HG02852 (cell line): ENCODE results near the gene METRNL.

Experiments used
- ATAC-seq: cut with Tn5 transposase; IDR thresholded peaks from one replicate; pipeline ENCODE4 v1.9.1; 2021; ENCODE audit warnings: mild to moderate bottlenecking, moderate library complexity; ENCODE audit not compliant: unreplicated experiment

Gene METRNL

GRCh38 chr17:83089328-83090132, 10.1 kb downstream of the METRNL start:
- ATAC-seq = no peak

- ATAC-seq = no peak
Measured at GRCh38 chr17:83090444-83091256, 11.2 kb downstream of the METRNL start.

GRCh38 chr17:83091257-83092141, 12.1 kb downstream of the METRNL start:
- no peak for ATAC-seq

- ATAC-seq = no peak
Measured at GRCh38 chr17:83092186-83092585, 12.8 kb downstream of the METRNL start.

- no peak for ATAC-seq
Measured at GRCh38 chr17:83092931-83093330, 13.5 kb downstream of the METRNL start.

GRCh38 chr17:83093506-83093905, 14.1 kb downstream of the METRNL start:
- no peak for ATAC-seq

GRCh38 chr17:83094291-83094690, 14.9 kb downstream of the METRNL start:
- ATAC-seq = no peak

GRCh38 chr17:83095016-83095415, 15.6 kb downstream of the METRNL start:
- no peak for ATAC-seq

GRCh38 chr17:83096401-83097224, 17.2 kb downstream of the METRNL start:
- no peak for ATAC-seq

GRCh38 chr17:83097831-83098230, 18.4 kb downstream of the METRNL start:
- ATAC-seq = no peak

GRCh38 chr17:83098241-83099085, 19.1 kb downstream of the METRNL start:
- ATAC-seq = no peak

- ATAC-seq = no peak
Measured at GRCh38 chr17:83099086-83099555, 19.7 kb downstream of the METRNL start.

- ATAC-seq = no peak
Measured at GRCh38 chr17:83099570-83100181, 20.3 kb downstream of the METRNL start.

GRCh38 chr17:83100220-83100852, 20.9 kb downstream of the METRNL start:
- ATAC-seq = no peak

GRCh38 chr17:83100853-83101391, 21.5 kb downstream of the METRNL start:
- no peak for ATAC-seq

GRCh38 chr17:83101805-83102480, 22.5 kb downstream of the METRNL start:
- ATAC-seq = no peak

GRCh38 chr17:83103200-83103942, 24.0 kb downstream of the METRNL start:
- no peak for ATAC-seq
